ENCODE measurements around the gene FANCD2OS.
A peak's percentile ranks its signal among the peaks of the same experiment; 100 is the strongest.
"Not testable (repeated sequence)": the region's sequence is repeated elsewhere in the genome, so short reads cannot be mapped to it uniquely, and the experiment has no call there.

FANCD2OS gene

GRCh38 chr3:10108091-10108490, at the start of gene FANCD2OS:
Gene FANCD2OS (minus strand): TSS chr3:10108255. CDS start chr3:10104774, 3,481 bp downstream.
- no peak for DNase-seq (ENCODE audit: low spot score)

GRCh38 chr3:10157031-10157430, 49.0 kb upstream of the FANCD2OS start:
- no peak for DNase-seq (ENCODE audit: low spot score)

- no peak for DNase-seq (ENCODE audit: low spot score)
Observed at GRCh38 chr3:10155658-10156057, 47.6 kb upstream of the FANCD2OS start.

- DNase-seq (ENCODE audit: low spot score), result no peak
Observed at GRCh38 chr3:10155123-10155472, 47.0 kb upstream of the FANCD2OS start.

- no peak for DNase-seq (ENCODE audit: low spot score)
Observed at GRCh38 chr3:10154335-10155122, 46.5 kb upstream of the FANCD2OS start.

GRCh38 chr3:10150987-10151386, 42.9 kb upstream of the FANCD2OS start:
- no peak for DNase-seq (ENCODE audit: low spot score)

- no peak for DNase-seq (ENCODE audit: low spot score)
Observed at GRCh38 chr3:10149226-10149625, 41.2 kb upstream of the FANCD2OS start.

GRCh38 chr3:10145685-10146084, 37.6 kb upstream of the FANCD2OS start:
- DNase-seq (ENCODE audit: low spot score), result peak; percentile 21

- DNase-seq (ENCODE audit: low spot score), result peak; percentile 22
Observed at GRCh38 chr3:10142707-10143560, 34.9 kb upstream of the FANCD2OS start.

- DNase-seq (ENCODE audit: low spot score), result no peak
Observed at GRCh38 chr3:10140996-10141546, 33.0 kb upstream of the FANCD2OS start.

GRCh38 chr3:10137178-10137577, 29.1 kb upstream of the FANCD2OS start:
- DNase-seq (ENCODE audit: low spot score), result no peak

- no peak for DNase-seq (ENCODE audit: low spot score)
Observed at GRCh38 chr3:10136426-10137005, 28.5 kb upstream of the FANCD2OS start.

- not testable (repeated sequence) for DNase-seq (ENCODE audit: low spot score)
Observed at GRCh38 chr3:10135872-10136271, 27.8 kb upstream of the FANCD2OS start.

GRCh38 chr3:10122724-10123123, 14.7 kb upstream of the FANCD2OS start:
- no peak for DNase-seq (ENCODE audit: low spot score)

GRCh38 chr3:10121064-10121463, 13.0 kb upstream of the FANCD2OS start:
- no peak for DNase-seq (ENCODE audit: low spot score)

GRCh38 chr3:10119376-10119775, 11.3 kb upstream of the FANCD2OS start:
- DNase-seq (ENCODE audit: low spot score), result no peak

- no peak for DNase-seq (ENCODE audit: low spot score)
Observed at GRCh38 chr3:10116928-10117327, 8.9 kb upstream of the FANCD2OS start.

- DNase-seq (ENCODE audit: low spot score), result no peak
Observed at GRCh38 chr3:10116138-10116460, 8.0 kb upstream of the FANCD2OS start.

GRCh38 chr3:10115326-10116137, 7.5 kb upstream of the FANCD2OS start, which contains the start of gene BRK1:
Gene BRK1 (plus strand): TSS chr3:10115675. CDS start chr3:10115702, 27 bp downstream.
- DNase-seq (ENCODE audit: low spot score), result peak; percentile 99

GRCh38 chr3:10106919-10107318, 1.1 kb downstream of the FANCD2OS start:
- no peak for DNase-seq (ENCODE audit: low spot score)

- no peak for DNase-seq (ENCODE audit: low spot score)
Observed at GRCh38 chr3:10099041-10099440, 9.0 kb downstream of the FANCD2OS start.

GRCh38 chr3:10093678-10094077, 14.4 kb downstream of the FANCD2OS start:
- DNase-seq (ENCODE audit: low spot score), result no peak

All from germinal center (tissue), 1 donor.